Suprapubic skin (tissue), 4 donors: Measurements from ENCODE around the gene SPRR5. TPM values are rescaled to one million over a fixed set of nuclear protein-coding genes. Genes with fewer than 3 reads are reported as not detected.

Experiments used
- DNase-seq, 2 donors: peaks; one replicate each; pipeline ENCODE4 v3.0.0-alpha.2; 2019; ENCODE audit warnings: low spot score in 2 of 2
- H3K27ac ChIP-seq: fragments of 200-600 bp; sonication (generic); one replicate; pipeline ENCODE4 v1.5.1; 2019
- H3K27me3 ChIP-seq: fragments of 200-600 bp; sonication (generic); one replicate; pipeline ENCODE4 v1.5.1; 2019
- H3K36me3 ChIP-seq: fragments of 200-600 bp; sonication (generic); one replicate; pipeline ENCODE4 v1.5.1; 2019
- H3K4me1 ChIP-seq: fragments of 200-600 bp; sonication (generic); one replicate; pipeline ENCODE4 v1.5.1; 2019
- H3K4me3 ChIP-seq: fragments of 200-600 bp; sonication (generic); one replicate; pipeline ENCODE4 v1.5.1; 2019; ENCODE audit warnings: mild to moderate bottlenecking
- H3K9me3 ChIP-seq: fragments of 200-600 bp; sonication (generic); one replicate; pipeline ENCODE4 v1.5.1; 2019
- EP300 ChIP-seq: sonication (generic); formaldehyde crosslinking; IDR thresholded peaks from one replicate; pipeline ENCODE4 v1.6.1; 2017; ENCODE audit warnings: antibody characterized with exemption
- POLR2A ChIP-seq, 2 donors: fragments of 450-650 bp; IDR thresholded peaks; one replicate each; pipeline ENCODE4 v1.6.1; 2017; ENCODE audit warnings: antibody characterized with exemption in 2 of 2, mild to moderate bottlenecking in 2 of 2, moderate library complexity in 2 of 2
- POLR2AphosphoS5 ChIP-seq, 3 donors: sonication (generic); formaldehyde crosslinking; IDR thresholded peaks; one replicate each; pipeline ENCODE4 v1.6.1; 2017; ENCODE audit warnings: antibody characterized with exemption in 3 of 3
- WGBS: methylation state at CpG from one replicate; pipeline ENCODE4 v1.1.5; 2018; 5-methylcytosine and 5-hydroxymethylcytosine counted together
- total RNA-seq, 4 donors: library from RNA; depleted of rRNA; stranded (reverse); fragments of >200 nt; gene quantifications; one replicate each; pipeline ENCODE4 v1.1.0, GENCODE V29; 2016
- TF ChIP-seq, protein P1 (sequence below), 2 donors: fragments of 200-600 bp in 1 of 2; fragments of 450-650 bp in 1 of 2; sonication (generic) in 1 of 2; IDR thresholded peaks; one replicate each; pipeline ENCODE4 v1.5.1; 2016 to 2019; ENCODE audit warnings: antibody characterized with exemption in 2 of 2, mild to moderate bottlenecking in 1 of 2, moderate library complexity in 1 of 2

Gene SPRR5
- total RNA-seq, 4 donors from 2014 or later, result 10.7 to 42.8 (median 18.2) TPM

DNA sequence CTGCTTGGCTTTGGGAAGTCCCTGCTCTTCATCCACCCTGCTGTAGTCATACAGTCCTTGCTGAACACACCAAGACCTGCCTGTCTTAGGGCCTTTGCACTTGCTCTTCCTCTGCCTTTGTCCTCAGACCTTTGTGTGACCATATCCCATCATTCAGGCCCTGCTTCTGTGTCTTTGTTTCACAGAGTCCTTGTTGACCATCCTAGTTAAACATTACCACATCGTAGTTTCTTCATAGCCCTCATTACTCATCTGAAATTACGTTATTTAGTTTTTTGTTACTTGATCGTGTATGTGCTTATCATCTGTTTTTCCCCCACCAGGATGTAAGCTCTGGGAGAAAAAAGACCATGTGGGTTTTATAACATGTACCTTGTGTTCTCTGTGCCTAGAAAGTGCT, 18.3 kb upstream of the SPRR5 start:
- TF ChIP-seq, protein P1, sequence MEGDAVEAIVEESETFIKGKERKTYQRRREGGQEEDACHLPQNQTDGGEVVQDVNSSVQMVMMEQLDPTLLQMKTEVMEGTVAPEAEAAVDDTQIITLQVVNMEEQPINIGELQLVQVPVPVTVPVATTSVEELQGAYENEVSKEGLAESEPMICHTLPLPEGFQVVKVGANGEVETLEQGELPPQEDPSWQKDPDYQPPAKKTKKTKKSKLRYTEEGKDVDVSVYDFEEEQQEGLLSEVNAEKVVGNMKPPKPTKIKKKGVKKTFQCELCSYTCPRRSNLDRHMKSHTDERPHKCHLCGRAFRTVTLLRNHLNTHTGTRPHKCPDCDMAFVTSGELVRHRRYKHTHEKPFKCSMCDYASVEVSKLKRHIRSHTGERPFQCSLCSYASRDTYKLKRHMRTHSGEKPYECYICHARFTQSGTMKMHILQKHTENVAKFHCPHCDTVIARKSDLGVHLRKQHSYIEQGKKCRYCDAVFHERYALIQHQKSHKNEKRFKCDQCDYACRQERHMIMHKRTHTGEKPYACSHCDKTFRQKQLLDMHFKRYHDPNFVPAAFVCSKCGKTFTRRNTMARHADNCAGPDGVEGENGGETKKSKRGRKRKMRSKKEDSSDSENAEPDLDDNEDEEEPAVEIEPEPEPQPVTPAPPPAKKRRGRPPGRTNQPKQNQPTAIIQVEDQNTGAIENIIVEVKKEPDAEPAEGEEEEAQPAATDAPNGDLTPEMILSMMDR (IDR thresholded peaks at IDR 0.05), result no peak
- TF ChIP-seq EP300 (no peak), POLR2AphosphoS5 (IDR thresholded peaks at IDR 0.05) (no peak), POLR2A (IDR thresholded peaks at IDR 0.05) (no peak)
- no peak overlapping the region for H3K4me3 ChIP-seq
- no peaks in the 10 kb centered on the region for H3K9me3 ChIP-seq
- no peak for DNase-seq
- no peaks in the 10 kb centered on the region for H3K36me3 ChIP-seq
- H3K27me3 ChIP-seq, result no peaks in the 10 kb centered on the region
- no peak overlapping the region for H3K27ac ChIP-seq
- H3K4me1 ChIP-seq, result no peaks in the 10 kb centered on the region
- 90% methylated on average over 3 of the region's 3 CpGs for WGBS

DNA sequence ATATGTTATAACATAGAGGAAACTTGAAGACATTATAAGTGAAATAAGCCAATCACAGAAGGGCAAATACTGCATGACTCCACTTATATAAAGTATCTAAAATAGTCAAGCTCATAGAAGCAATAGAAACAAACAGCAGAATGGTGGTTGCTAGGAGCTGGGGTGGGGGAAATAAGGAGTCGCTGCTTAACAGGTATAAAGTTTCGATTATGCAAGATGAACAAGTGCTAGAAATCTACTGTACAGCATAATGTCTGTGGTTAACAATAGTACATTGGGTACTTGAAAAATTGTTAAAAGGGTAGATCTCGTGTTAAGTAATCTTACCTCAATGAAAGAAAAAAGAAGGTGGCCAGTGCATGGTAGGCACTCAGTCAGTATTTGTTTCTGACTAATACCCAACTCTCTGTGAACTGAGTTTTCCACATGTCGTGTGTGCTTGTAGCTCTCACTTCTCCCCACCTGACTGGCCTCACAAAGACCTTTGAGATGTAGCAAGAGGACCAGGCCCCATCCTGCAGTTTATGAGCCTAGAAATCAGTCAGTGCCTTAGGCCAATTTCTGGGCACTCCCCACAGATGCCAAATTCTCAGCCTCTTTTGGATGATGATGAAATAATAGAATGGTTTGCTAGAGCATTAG, 14.7 kb upstream of the SPRR5 start:
- 66% methylated on average over 4 of the region's 4 CpGs for WGBS
- Histone ChIP-seq H3K4me1 (no peaks in the 10 kb centered on the region), H3K27me3 (no peaks in the 10 kb centered on the region), H3K27ac (no peak overlapping the region), H3K36me3 (no peaks in the 10 kb centered on the region), H3K9me3 (no peaks in the 10 kb centered on the region), H3K4me3 (no peak overlapping the region)
- DNase-seq, result no peak
- no peak for TF ChIP-seq EP300
- no peak for TF ChIP-seq POLR2AphosphoS5 (IDR thresholded peaks at IDR 0.05)
- TF ChIP-seq, protein P1 (IDR thresholded peaks at IDR 0.05), result no peak
- no peak for TF ChIP-seq POLR2A (IDR thresholded peaks at IDR 0.05)

GRCh38 chr1:152933196-152933595, 13.8 kb upstream of the SPRR5 start:
- Histone ChIP-seq H3K4me1 (no peaks in the 10 kb centered on the region), H3K27me3 (no peaks in the 10 kb centered on the region), H3K9me3 (no peaks in the 10 kb centered on the region), H3K4me3 (no peak overlapping the region), H3K27ac (no peak overlapping the region), H3K36me3 (no peaks in the 10 kb centered on the region)
- no peak for TF ChIP-seq EP300
- TF ChIP-seq POLR2AphosphoS5 (IDR thresholded peaks at IDR 0.05), result no peak
- TF ChIP-seq, protein P1 (IDR thresholded peaks at IDR 0.05), result no peak
- TF ChIP-seq POLR2A (IDR thresholded peaks at IDR 0.05), result no peak
- DNase-seq, result no peak
- 71% methylated on average over 2 of the region's 2 CpGs for WGBS

GRCh38 chr1:152940614-152941013, 6.4 kb upstream of the SPRR5 start:
- no peak for DNase-seq
- Histone ChIP-seq H3K27me3 (no peaks in the 10 kb centered on the region), H3K27ac (no peak overlapping the region), H3K4me1 (no peaks in the 10 kb centered on the region), H3K36me3 (no peaks in the 10 kb centered on the region), H3K9me3 (no peaks in the 10 kb centered on the region), H3K4me3 (no peak overlapping the region)
- TF ChIP-seq, protein P1 (IDR thresholded peaks at IDR 0.05), result no peak
- TF ChIP-seq POLR2A (IDR thresholded peaks at IDR 0.05) (no peak), POLR2AphosphoS5 (IDR thresholded peaks at IDR 0.05) (no peak), EP300 (no peak)
- 81% methylated on average over 1 of the region's 1 CpG for WGBS

DNA sequence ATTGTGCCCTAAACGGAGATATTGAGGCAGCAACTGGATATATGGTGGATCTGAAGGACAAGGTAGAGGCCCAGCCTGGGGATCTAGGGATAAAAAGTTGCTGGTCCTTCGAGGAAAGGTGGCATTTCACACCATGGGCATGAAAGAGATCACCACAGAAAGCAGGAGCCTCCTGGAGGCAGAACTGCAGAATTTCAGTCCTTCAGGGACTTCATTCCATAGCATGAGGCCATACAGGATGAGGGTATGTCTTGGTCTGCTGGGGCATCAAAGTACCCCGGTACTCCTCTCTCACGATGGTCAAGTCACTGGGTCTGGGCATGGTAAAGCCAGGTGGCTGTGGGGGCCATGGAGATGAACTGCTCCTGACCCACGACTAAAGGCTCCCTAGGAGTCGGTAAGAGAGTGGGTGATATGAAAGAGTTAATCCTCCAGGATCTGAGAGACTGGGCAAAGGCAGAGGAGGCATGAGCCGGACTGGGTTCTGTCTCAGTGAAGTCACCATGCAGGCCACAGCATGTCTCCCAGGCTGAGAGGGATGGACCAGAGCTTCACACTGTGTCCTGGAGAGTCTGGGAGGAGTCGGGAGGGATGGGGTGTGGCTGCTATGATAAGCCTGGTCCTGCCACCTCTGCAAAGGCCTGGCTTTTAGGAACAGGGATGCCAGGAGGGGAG, 5.8 kb upstream of the SPRR5 start:
- no peak overlapping the region for H3K27ac ChIP-seq
- no peaks in the 10 kb centered on the region for H3K36me3 ChIP-seq
- WGBS, result 68% methylated on average over 7 of the region's 8 CpGs
- no peak overlapping the region for H3K4me3 ChIP-seq
- no peak for DNase-seq
- no peaks in the 10 kb centered on the region for H3K27me3 ChIP-seq
- no peaks in the 10 kb centered on the region for H3K9me3 ChIP-seq
- no peaks in the 10 kb centered on the region for H3K4me1 ChIP-seq
- TF ChIP-seq, protein P1 (IDR thresholded peaks at IDR 0.05), result no peak
- TF ChIP-seq POLR2A (IDR thresholded peaks at IDR 0.05) (no peak), EP300 (no peak), POLR2AphosphoS5 (IDR thresholded peaks at IDR 0.05) (no peak)
